GM23248 (cell line): ENCODE measurements around the gene HERC6.

ENCODE experiments used
- EZH2 ChIP-seq: fragments of 200-600 bp; sonication (generic); IDR thresholded peaks from 2 replicates; pipeline ENCODE4 v1.6.1; 2018; ENCODE audit warnings: antibody characterized with exemption, mild to moderate bottlenecking; ENCODE audit not compliant: insufficient read depth, poor library complexity, severe bottlenecking
- EZH2phosphoT487 ChIP-seq: fragments of 200-600 bp; sonication (generic); IDR thresholded peaks from 2 replicates; pipeline ENCODE4 v1.6.1; 2018; ENCODE audit warnings: antibody characterized with exemption, moderate library complexity, mild to moderate bottlenecking, low read depth; ENCODE audit not compliant: insufficient read depth

GRCh38 chr4:88449290-88449689, 70.6 kb downstream of the HERC6 start:
- no peak for TF ChIP-seq EZH2phosphoT487
- no peak for TF ChIP-seq EZH2
